ENCODE measurements around the gene SRGAP2C.
"Not testable (repeated sequence)": the region's sequence is repeated elsewhere in the genome, so short reads cannot be mapped to it uniquely, and the experiment has no call there.

GRCh38 chr1:121208375-121208774 is 23.6 kb downstream of the SRGAP2C start:
- not testable (repeated sequence) for TF ChIP-seq CTCF (IDR thresholded peaks at IDR 0.05); PREB (CRISPR knock-in tag; IDR thresholded peaks at IDR 0.05; ENCODE audit: borderline replicate concordance); ZNF512 (CRISPR knock-in tag; IDR thresholded peaks at IDR 0.05; ENCODE audit: borderline replicate concordance); FOXJ3 (CRISPR knock-in tag; IDR thresholded peaks at IDR 0.05; ENCODE audit: borderline replicate concordance); ATF2 (CRISPR knock-in tag; IDR thresholded peaks at IDR 0.05; ENCODE audit: borderline replicate concordance, low read depth); TEAD1 (CRISPR knock-in tag; IDR thresholded peaks at IDR 0.05); ZNF121 (CRISPR knock-in tag; IDR thresholded peaks at IDR 0.05); TEAD4 (CRISPR knock-in tag; IDR thresholded peaks at IDR 0.05); MAX (CRISPR knock-in tag; IDR thresholded peaks at IDR 0.05)
- TF ChIP-seq, protein P1, sequence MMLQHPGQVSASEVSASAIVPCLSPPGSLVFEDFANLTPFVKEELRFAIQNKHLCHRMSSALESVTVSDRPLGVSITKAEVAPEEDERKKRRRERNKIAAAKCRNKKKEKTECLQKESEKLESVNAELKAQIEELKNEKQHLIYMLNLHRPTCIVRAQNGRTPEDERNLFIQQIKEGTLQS (CRISPR knock-in tag; conservative IDR thresholded peaks at IDR 0.05): not testable (repeated sequence)
- TF ChIP-seq, protein P2, sequence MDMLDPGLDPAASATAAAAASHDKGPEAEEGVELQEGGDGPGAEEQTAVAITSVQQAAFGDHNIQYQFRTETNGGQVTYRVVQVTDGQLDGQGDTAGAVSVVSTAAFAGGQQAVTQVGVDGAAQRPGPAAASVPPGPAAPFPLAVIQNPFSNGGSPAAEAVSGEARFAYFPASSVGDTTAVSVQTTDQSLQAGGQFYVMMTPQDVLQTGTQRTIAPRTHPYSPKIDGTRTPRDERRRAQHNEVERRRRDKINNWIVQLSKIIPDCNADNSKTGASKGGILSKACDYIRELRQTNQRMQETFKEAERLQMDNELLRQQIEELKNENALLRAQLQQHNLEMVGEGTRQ (CRISPR knock-in tag; IDR thresholded peaks at IDR 0.05): not testable (repeated sequence)
- TF ChIP-seq, protein P3, sequence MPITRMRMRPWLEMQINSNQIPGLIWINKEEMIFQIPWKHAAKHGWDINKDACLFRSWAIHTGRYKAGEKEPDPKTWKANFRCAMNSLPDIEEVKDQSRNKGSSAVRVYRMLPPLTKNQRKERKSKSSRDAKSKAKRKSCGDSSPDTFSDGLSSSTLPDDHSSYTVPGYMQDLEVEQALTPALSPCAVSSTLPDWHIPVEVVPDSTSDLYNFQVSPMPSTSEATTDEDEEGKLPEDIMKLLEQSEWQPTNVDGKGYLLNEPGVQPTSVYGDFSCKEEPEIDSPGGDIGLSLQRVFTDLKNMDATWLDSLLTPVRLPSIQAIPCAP (CRISPR knock-in tag; IDR thresholded peaks at IDR 0.05): not testable (repeated sequence)
- TF ChIP-seq, protein P4, sequence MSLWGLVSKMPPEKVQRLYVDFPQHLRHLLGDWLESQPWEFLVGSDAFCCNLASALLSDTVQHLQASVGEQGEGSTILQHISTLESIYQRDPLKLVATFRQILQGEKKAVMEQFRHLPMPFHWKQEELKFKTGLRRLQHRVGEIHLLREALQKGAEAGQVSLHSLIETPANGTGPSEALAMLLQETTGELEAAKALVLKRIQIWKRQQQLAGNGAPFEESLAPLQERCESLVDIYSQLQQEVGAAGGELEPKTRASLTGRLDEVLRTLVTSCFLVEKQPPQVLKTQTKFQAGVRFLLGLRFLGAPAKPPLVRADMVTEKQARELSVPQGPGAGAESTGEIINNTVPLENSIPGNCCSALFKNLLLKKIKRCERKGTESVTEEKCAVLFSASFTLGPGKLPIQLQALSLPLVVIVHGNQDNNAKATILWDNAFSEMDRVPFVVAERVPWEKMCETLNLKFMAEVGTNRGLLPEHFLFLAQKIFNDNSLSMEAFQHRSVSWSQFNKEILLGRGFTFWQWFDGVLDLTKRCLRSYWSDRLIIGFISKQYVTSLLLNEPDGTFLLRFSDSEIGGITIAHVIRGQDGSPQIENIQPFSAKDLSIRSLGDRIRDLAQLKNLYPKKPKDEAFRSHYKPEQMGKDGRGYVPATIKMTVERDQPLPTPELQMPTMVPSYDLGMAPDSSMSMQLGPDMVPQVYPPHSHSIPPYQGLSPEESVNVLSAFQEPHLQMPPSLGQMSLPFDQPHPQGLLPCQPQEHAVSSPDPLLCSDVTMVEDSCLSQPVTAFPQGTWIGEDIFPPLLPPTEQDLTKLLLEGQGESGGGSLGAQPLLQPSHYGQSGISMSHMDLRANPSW (CRISPR knock-in tag; conservative IDR thresholded peaks at IDR 0.05; ENCODE audit: low read depth): not testable (repeated sequence)

Measured in WTC11 (cell line).